Caki2 (cell line): Measurements from ENCODE around the gene ZBTB20. TPM values are rescaled to one million over a fixed set of nuclear protein-coding genes. Genes with fewer than 3 reads are reported as not detected.

Source experiments
- DNase-seq: peaks from one replicate; pipeline ENCODE4 v3.0.0-alpha.2; 2015; ENCODE audit warnings: low read depth
- in situ Hi-C: cut with HindIII; loops from 2 replicates; pipeline ENCODE4 v1.10.0; 2016; ENCODE audit warnings: low sequenced_read_pairs, low pct_unique_long_range_greater_than_20kb, mixed read lengths
- total RNA-seq: library from RNA; depleted of rRNA; stranded (reverse); fragments of >200 nt; shearing (Covaris generic); gene quantifications from 2 replicates; pipeline ENCODE4 v1.2.3, GENCODE V29; 2014; ENCODE audit warnings: low replicate concordance

The ZBTB20 gene
- total RNA-seq, 1 experiment from 2014 or later = 10.0 TPM

GRCh38 chr3:114866430-114866829, 280.7 kb downstream of the ZBTB20 start:
- DNase-seq = no peak
- in situ Hi-C loops = no loop called here

- in situ Hi-C loops = no loop called here
- DNase-seq = no peak
Observed at GRCh38 chr3:114864970-114865369, 282.1 kb downstream of the ZBTB20 start.

- in situ Hi-C loops = no loop called here
- DNase-seq = no peak
Observed at GRCh38 chr3:114863848-114864247, 283.2 kb downstream of the ZBTB20 start.

- in situ Hi-C loops = no loop called here
- DNase-seq = no peak
Observed at GRCh38 chr3:114861666-114862065, 285.4 kb downstream of the ZBTB20 start.

GRCh38 chr3:114860531-114860930, 286.6 kb downstream of the ZBTB20 start:
- in situ Hi-C loops = no loop called here

GRCh38 chr3:114858329-114858728, 288.8 kb downstream of the ZBTB20 start:
- no peak for DNase-seq
- in situ Hi-C loops = no loop called here

More at GRCh38 chr3:114860531-114860930, 286.6 kb downstream of the ZBTB20 start:
- DNase-seq = no peak

GRCh38 chr3:114857299-114857701, 289.8 kb downstream of the ZBTB20 start:
- DNase-seq = no peak
- in situ Hi-C loops = no loop called here

GRCh38 chr3:114856835-114857234, 290.3 kb downstream of the ZBTB20 start:
- DNase-seq = no peak
- in situ Hi-C loops = no loop called here

GRCh38 chr3:114855839-114856238, 291.2 kb downstream of the ZBTB20 start:
- in situ Hi-C loops = no loop called here
- no peak for DNase-seq

GRCh38 chr3:114852966-114853365, 294.1 kb downstream of the ZBTB20 start:
- in situ Hi-C loops = no loop called here
- DNase-seq = no peak

- in situ Hi-C loops = no loop called here
- DNase-seq = peak; percentile 16
Observed at GRCh38 chr3:114850898-114851297, 296.2 kb downstream of the ZBTB20 start.

GRCh38 chr3:114848643-114849350, 298.3 kb downstream of the ZBTB20 start:
- DNase-seq = no peak
- in situ Hi-C loops = no loop called here

- in situ Hi-C loops = no loop called here
Observed at GRCh38 chr3:114848082-114848481, 299.0 kb downstream of the ZBTB20 start.

GRCh38 chr3:114847564-114847963, 299.5 kb downstream of the ZBTB20 start:
- no peak for DNase-seq
- in situ Hi-C loops = no loop called here

More at GRCh38 chr3:114848082-114848481, 299.0 kb downstream of the ZBTB20 start:
- no peak for DNase-seq

GRCh38 chr3:114846779-114847178, 300.3 kb downstream of the ZBTB20 start:
- no peak for DNase-seq
- in situ Hi-C loops = no loop called here

GRCh38 chr3:114846252-114846651, 300.8 kb downstream of the ZBTB20 start:
- in situ Hi-C loops = no loop called here
- DNase-seq = no peak

- no peak for DNase-seq
- in situ Hi-C loops = no loop called here
Observed at GRCh38 chr3:114841515-114841914, 305.6 kb downstream of the ZBTB20 start.

- peak; percentile 18 for DNase-seq
- in situ Hi-C loops = no loop called here
Observed at GRCh38 chr3:114839476-114839875, 307.6 kb downstream of the ZBTB20 start.

GRCh38 chr3:114838025-114838424, 309.1 kb downstream of the ZBTB20 start:
- in situ Hi-C loops = no loop called here
- no peak for DNase-seq
